ENCODE data around the gene NAT8L.

DNA sequence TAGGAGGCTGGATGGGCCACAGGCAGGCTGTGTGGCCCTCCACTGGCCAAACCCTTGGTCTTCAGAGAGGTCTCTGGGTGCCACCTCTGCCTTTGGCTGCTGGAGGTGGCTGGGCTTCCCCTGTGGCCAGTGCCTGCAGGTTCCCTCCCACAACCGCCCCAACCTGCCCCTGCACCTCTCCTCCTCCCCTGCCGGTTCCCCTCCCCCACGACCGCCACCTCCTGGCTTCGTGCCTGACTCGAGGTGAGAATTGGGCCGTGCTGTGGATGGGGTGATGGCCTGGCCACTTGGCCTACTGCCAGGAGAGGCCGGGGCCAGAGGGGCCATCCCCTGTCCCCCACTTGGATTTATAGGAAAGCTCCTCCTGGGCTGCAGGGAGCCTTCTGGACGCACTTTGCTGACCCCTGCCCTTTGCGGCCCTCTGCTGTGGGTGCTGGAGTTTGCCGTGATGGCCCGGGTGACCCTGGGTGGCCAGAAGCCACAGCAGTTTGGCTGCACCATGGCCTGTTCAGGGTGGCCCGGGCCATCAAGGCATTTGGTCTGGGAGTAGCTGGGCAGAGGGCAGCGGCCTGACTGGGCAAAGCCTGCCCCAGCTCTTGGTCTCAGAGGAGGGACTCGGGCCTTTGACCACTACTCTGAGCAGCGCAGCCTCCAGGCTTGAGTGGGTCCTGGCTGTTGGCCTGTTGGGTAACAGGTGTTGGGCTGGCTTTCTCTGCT lies 3.8 kb downstream of the NAT8L start:
- TF ChIP-seq EZH2 (IDR thresholded peaks at IDR 0.05) (no peak), FOXP2 (optimal IDR thresholded peaks at IDR 0.05; ENCODE audit: control extremely low read depth, extremely low read length, insufficient read depth) (no peak)

Data from SK-N-MC (cell line).